NOMO-1 treated with dmso at 0.1 percent for 144 hours (cell line): ENCODE measurements around the gene BEND5.

Experiments used
- DNase-seq: peaks from one replicate; lab custom pipeline; 2025; ENCODE audit not compliant: unreplicated experiment; lab: John Stamatoyannopoulos, UW

Gene BEND5

GRCh38 chr1:48726139-48726538 lies 50.6 kb downstream of the BEND5 start:
- DNase-seq = no peak

GRCh38 chr1:48725341-48726046 lies 51.2 kb downstream of the BEND5 start:
- no peak for DNase-seq

- no peak for DNase-seq
Measured at GRCh38 chr1:48720929-48721328, 55.8 kb downstream of the BEND5 start.

GRCh38 chr1:48718705-48719104 lies 58.0 kb downstream of the BEND5 start:
- DNase-seq = no peak

- no peak for DNase-seq
Measured at GRCh38 chr1:48718116-48718630, 58.5 kb downstream of the BEND5 start.

GRCh38 chr1:48717082-48717481 lies 59.6 kb downstream of the BEND5 start:
- no peak for DNase-seq

- DNase-seq = no peak
Measured at GRCh38 chr1:48715921-48716320, 60.8 kb downstream of the BEND5 start.

GRCh38 chr1:48710915-48711314 lies 65.8 kb downstream of the BEND5 start:
- no peak for DNase-seq

GRCh38 chr1:48710318-48710717 lies 66.4 kb downstream of the BEND5 start:
- no peak for DNase-seq

GRCh38 chr1:48704736-48705135 lies 72.0 kb downstream of the BEND5 start:
- DNase-seq = no peak

GRCh38 chr1:48701445-48701844 lies 75.2 kb downstream of the BEND5 start:
- no peak for DNase-seq

- DNase-seq = no peak
Measured at GRCh38 chr1:48697066-48697707, 79.5 kb downstream of the BEND5 start.

- no peak for DNase-seq
Measured at GRCh38 chr1:48695161-48695560, 81.5 kb downstream of the BEND5 start.

- DNase-seq = no peak
Measured at GRCh38 chr1:48693674-48694320, 82.9 kb downstream of the BEND5 start.

GRCh38 chr1:48693180-48693579 lies 83.5 kb downstream of the BEND5 start:
- no peak for DNase-seq

GRCh38 chr1:48692235-48692634 lies 84.5 kb downstream of the BEND5 start:
- no peak for DNase-seq

- DNase-seq = no peak
Measured at GRCh38 chr1:48691429-48692001, 85.2 kb downstream of the BEND5 start.

- no peak for DNase-seq
Measured at GRCh38 chr1:48688102-48688760, 88.5 kb downstream of the BEND5 start.

- no peak for DNase-seq
Measured at GRCh38 chr1:48687282-48688045, 89.2 kb downstream of the BEND5 start.

- no peak for DNase-seq
Measured at GRCh38 chr1:48686159-48686558, 90.5 kb downstream of the BEND5 start.
